NCI-H446 (cell line): ENCODE measurements around the gene TMEM209.
"Not testable (repeated sequence)": the region's sequence is repeated elsewhere in the genome, so short reads cannot be mapped to it uniquely, and the experiment has no call there.

Source experiments
- DNase-seq, 2 experiments: peaks; one replicate each; lab custom pipeline; 2025; lab: John Stamatoyannopoulos, UW

The TMEM209 gene

GRCh38 chr7:130205084-130205947, at the start of gene TMEM209:
TMEM209 (minus strand) TSS chr7:130205406; CDS start chr7:130205375, 31 bp downstream.
- DNase-seq: peak; percentile 90 to 98

- DNase-seq: no peak
These were observed 49.3 kb upstream of the TMEM209 start for GRCh38 chr7:130254555-130254954.

GRCh38 chr7:130249626-130250025, 44.4 kb upstream of the TMEM209 start:
- not testable (repeated sequence) for DNase-seq

- not testable (repeated sequence) for DNase-seq
These were observed 43.6 kb upstream of the TMEM209 start for GRCh38 chr7:130248842-130249241.

- not testable (repeated sequence) for DNase-seq
These were observed 41.3 kb upstream of the TMEM209 start for GRCh38 chr7:130246491-130246890.

GRCh38 chr7:130243486-130243885, 38.3 kb upstream of the TMEM209 start:
- peak; percentile 15 to 76 for DNase-seq

GRCh38 chr7:130242198-130243014, 37.2 kb upstream of the TMEM209 start:
- DNase-seq: peak; percentile 43 to 45

- DNase-seq: no peak
These were observed 35.0 kb upstream of the TMEM209 start for GRCh38 chr7:130240240-130240639.

GRCh38 chr7:130236361-130236760, 31.2 kb upstream of the TMEM209 start:
- not testable (repeated sequence) for DNase-seq

GRCh38 chr7:130234078-130234477, 28.9 kb upstream of the TMEM209 start:
- no peak for DNase-seq

- DNase-seq: no peak
These were observed 27.0 kb upstream of the TMEM209 start for GRCh38 chr7:130232209-130232608.

GRCh38 chr7:130231792-130232191, 26.6 kb upstream of the TMEM209 start:
- no peak for DNase-seq

- DNase-seq: not testable (repeated sequence)
These were observed 24.8 kb upstream of the TMEM209 start for GRCh38 chr7:130229981-130230380.

- DNase-seq: no peak
These were observed 23.8 kb upstream of the TMEM209 start for GRCh38 chr7:130228840-130229502.

- DNase-seq: no peak
These were observed 22.8 kb upstream of the TMEM209 start for GRCh38 chr7:130227883-130228575.

- DNase-seq: no peak
These were observed 21.1 kb upstream of the TMEM209 start for GRCh38 chr7:130226333-130226732.

- not testable (repeated sequence) for DNase-seq
These were observed 19.7 kb upstream of the TMEM209 start for GRCh38 chr7:130224923-130225322.

GRCh38 chr7:130224210-130224609, 19.0 kb upstream of the TMEM209 start:
- no peak for DNase-seq

- no peak for DNase-seq
These were observed 18.4 kb upstream of the TMEM209 start for GRCh38 chr7:130223646-130224045.

GRCh38 chr7:130221746-130222145, 16.5 kb upstream of the TMEM209 start:
- no peak for DNase-seq

- DNase-seq: no peak
These were observed 14.7 kb upstream of the TMEM209 start for GRCh38 chr7:130219871-130220270.
